ENCODE data around the gene PDLIM7.
A peak's percentile ranks its signal among the peaks of the same experiment; 100 is the strongest.

Gene PDLIM7

DNA sequence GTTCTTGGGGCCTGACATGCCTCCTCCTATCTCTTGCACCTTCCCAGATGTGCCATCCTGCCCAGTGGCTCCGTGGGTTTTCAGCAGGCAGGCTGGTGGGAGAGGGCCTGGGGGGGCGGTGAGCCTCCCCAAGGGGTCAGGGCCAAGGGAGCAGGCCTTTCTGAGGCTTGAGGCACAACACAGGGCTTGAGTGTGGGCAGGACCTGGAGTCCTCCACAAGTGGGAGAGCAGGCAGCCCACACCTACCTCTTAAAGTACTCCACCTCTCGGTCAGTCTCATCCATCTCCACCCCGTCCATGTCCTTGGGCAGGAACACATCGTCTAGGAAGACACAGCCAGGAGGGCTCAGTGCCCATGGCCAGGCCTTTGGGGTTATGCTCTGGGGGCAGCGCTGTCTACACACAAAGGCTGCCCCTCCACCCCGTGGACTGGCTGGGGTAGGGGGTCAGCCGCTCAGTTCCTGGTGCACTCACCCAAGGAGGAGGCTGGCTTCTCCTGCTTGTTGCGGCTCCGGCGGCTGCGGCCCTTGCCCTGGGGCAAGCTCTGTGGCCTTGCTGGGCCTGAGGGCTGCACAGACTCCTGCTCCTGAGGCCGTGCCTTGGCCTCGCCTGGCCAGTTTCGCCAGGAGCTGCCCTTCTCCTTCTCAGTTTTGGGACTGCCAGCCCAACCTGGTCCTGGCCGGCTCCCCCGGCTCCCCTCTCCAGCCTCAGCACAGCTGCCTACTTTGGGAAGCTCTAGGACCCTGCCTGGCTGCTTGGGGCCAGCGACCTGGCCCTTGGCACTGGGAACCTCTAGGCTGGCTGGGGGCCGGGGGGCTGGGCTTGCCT lies 26.5 kb upstream of the PDLIM7 start:
- DNase-seq = no peak

DNA sequence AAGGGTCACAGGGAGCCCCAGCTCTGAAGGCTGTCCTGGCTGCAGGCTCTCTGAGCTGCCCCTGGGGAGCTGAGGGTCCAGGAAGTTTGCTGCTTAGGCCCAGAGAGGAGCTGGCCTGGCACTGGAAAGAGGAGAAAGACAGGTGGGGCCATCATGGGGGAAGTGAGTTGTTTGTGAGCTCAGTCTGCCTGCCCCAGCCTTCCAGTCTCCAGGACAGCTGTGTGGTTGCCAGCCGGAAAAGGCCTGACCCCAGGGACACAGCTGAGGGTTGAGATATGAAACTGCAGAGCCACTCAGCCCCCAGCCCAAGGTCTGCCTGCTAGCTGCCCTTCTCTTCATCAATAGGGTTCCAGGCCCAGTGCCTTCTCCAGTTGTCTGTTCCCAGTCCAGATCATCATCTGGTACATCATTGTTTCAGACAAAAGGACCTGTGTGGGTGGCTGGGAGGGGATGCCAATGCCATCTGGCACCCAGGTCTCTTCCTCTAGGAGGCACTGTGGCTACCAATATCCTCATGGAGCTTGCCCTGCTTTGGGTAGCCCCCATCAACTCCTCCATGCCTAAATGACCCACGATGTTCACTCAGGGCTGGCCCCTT lies 23.6 kb upstream of the PDLIM7 start:
- DNase-seq = no peak

- DNase-seq = no peak
These were observed 22.9 kb upstream of the PDLIM7 start for GRCh38 chr5:177520271-177520670.

- DNase-seq = no peak
These were observed 22.2 kb upstream of the PDLIM7 start for GRCh38 chr5:177519463-177520235.

DNA sequence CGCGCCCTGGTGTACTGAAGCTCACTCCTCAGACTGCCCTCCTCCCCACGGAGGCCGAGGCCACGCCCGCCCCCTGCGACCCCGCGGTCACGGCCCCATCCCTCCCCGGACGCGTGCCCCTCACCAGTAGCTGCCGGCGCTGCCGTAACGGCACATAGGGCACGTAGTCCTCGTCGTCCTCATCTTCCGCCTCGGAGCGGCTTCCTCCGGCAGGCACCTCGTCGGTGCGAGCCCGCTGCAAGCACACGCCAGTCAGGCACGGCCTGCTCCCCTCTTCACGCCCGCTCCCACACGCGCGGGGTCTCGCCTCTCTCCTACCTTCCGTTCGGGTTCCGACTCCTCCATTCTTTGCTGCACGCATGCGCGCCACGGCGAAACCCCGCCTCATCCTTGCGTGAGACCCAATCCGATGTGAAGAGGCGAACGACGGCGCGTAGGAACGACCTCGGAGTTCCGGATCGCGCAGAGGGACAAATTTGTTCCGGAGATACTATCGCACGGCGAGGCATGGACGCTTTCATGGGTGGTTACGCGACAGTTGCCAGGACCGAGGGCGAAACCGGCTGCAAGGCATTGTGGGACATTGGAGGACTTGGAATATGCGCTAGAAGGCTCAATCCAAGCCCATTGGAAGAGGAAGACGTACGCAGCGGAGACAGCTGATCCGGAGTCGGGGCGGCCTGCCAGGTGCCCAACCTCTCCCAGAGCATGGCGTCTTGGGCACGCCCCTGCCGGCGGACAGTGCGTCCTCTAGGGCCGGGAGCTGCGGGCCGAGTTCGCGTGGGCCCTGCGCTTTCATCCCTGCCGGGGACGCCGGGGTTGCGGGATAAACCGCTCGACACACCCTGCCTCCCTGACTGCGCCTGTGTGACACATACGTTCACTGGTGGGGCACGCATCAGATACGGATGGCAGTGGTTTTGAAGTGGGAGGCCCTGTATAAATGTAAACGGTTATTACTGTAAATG lies 19.5 kb upstream of the PDLIM7 start, which contains the start of gene DDX41:
Gene DDX41, minus strand, starts transcription at position 361 of the 968 bp plus-strand sequence. Its CDS starts 16 bp downstream, at position 345.
- DNase-seq = peak; percentile 98

DNA sequence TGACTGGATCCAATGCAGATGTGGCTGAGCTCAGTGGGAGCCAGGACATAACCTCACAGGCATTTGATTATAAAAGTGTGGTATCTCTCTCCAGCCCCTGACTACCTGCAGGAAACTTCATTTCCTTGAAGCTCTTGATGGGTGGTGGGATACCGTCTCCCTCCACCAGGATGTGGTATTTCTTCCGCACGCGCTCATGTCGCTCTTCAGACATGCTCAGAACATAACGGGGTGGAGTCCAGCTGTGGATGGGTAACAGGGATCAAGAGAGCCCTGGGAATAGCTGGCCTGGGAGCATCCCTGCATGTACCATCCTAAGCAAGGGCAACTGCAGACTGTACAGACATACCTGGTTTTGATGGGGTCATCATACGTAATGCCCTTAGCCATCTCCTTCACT lies 18.2 kb upstream of the PDLIM7 start:
- DNase-seq = no peak

- no peak for DNase-seq
These were observed 17.1 kb upstream of the PDLIM7 start for GRCh38 chr5:177514541-177514940.

DNA sequence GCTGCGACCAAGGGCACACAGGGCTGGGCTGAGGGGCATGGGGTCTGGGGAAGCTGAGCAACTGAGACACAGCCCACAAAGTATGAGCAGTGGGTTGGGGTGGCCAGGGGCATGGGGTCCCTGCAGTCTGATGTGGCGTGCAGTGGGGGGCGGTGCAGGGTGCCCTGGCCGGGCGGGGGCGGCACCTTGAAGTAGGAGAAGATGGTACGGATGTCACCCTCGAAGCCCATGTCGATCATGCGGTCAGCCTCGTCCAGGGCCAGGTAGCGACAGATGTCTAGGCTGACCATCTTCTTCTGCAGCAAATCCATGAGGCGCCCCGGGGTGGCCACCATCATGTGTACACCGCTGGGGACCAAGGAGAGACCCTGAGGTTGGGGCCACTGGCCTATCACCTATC lies 16.1 kb upstream of the PDLIM7 start:
- no peak for DNase-seq

DNA sequence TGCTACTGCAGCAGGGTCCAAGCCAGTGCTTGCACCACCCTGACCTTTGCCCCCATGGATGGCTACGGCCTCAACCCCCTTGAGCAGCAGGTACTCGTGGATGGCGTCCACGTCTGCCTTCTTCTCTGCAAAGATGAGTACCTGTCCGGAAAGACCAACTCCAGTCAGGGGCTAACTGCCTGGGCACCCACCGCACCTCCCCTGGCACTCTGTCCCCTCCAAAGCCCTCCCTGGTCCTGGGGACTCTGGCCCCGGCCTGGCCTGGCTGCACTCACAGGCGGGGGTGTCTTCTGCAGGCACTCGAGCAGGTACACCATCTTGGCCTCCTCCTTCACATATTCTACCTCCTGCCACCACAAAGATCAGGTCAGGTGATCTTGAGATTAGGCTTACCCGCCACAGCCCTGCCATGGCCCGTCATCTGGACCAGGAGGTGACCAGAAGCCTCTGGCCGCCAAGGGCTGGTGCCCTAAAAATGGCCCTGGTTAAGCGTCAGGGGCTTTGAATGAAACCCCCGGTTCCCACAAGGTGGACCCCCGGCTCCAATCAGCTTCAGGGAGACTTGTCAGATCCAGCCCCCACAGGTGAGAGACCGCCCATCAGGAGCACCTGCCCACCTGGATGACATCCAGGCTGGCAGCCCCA lies 15.5 kb upstream of the PDLIM7 start:
- no peak for DNase-seq

DNA sequence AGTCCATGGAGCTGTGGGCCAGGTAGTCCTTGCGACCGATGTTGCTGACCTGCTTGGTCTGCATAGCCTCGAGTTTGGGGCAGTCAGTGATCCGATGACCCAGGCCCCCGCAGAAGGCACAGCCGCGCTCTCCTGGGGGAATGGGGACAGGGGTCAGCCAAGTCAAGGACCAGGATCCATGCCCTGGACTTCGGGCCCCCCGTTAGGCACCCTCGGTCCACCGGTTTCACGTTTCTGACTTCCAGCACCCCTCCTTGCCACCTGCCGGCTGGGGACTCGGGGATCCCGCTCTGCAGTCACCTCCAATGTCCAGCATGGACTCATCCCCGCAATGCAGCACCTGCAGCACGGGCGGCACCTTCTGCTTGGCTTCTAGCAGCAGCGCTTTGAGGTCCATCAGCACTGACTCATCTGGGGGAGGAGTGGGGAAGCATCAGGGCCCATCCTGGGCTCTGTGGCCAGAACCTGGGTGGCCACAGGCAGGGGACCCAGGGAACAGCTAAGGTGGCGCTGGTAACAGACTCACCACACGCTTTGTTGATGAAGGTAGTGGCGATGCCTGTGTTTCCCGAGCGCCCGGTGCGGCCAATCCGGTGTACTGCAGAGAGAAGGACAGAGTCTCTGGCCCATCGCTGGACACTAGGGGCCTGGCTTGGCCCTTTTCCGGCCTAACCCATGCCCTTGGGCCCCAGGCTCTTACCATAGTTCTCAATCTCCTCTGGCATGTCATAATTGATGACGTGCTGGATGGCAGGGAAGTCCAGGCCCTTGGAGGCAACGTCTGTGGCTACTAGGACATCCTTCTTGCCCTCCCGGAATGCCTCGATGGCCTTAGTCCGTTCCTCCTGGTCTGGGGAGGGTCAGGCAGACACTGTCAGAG lies 14.6 kb upstream of the PDLIM7 start:
- no peak for DNase-seq

GRCh38 chr5:177511181-177511580 lies 13.8 kb upstream of the PDLIM7 start:
- no peak for DNase-seq

GRCh38 chr5:177510567-177511053 lies 13.2 kb upstream of the PDLIM7 start:
- no peak for DNase-seq

GRCh38 chr5:177509991-177510566 lies 12.7 kb upstream of the PDLIM7 start:
- DNase-seq = no peak

- DNase-seq = no peak
These were observed 12.1 kb upstream of the PDLIM7 start, which contains the start of gene DOK3 for GRCh38 chr5:177509381-177509951. Gene DOK3 (minus strand): TSS chr5:177509826. CDS start chr5:177509540, 286 bp downstream.

DNA sequence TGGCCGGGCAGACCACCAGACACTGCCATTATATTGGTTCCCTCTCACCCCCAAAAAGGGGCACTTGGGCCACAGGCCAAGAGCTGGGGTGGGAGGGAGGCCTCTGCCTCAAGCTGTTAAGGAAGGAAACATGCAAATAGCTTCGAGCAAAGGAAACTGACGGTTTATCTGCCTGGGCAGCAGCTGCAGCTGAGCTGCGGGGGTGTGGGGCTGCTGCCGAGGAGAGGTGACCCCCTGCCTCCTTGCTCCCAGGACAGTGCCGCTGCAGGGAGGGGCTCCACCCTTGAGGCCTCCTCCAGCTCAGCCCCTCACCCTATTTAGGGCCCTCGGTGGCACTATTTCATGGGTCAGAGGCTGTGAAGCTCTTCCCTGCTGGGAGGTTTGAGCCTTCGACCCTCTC lies 11.4 kb upstream of the PDLIM7 start:
- no peak for DNase-seq

GRCh38 chr5:177508221-177508611 lies 10.8 kb upstream of the PDLIM7 start:
- DNase-seq = no peak

DNA sequence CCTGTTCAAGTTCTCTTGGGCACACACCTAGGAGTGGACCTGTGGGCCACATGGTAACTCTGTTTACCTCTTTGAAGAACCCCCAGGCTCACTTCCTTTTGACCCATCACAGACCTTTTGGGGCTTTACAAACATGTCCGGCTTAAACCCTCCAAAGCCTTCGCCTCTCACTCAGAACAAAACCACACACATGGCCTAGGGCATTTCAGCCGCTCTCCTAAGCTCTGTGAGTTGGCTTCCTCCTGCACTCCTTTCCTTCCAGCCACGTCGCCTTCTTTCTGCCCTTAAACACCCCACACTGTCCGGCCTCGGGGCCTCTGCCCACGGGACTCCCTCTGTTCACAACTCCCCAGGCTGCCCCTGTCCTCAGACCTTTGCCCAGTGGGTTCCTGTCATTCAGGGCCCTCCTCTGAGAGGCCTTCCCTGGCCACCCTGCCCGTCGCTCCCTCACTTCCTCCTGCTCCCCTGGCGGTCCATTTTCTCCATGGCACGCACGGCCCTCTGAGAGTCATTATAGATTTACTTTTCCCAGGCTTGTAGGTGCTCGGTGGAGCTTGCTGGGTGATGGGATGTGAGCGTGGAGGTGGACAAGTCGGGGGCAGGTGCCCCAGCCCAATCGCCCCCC lies 10.3 kb upstream of the PDLIM7 start:
- no peak for DNase-seq

- DNase-seq = no peak
These were observed 9.8 kb upstream of the PDLIM7 start for GRCh38 chr5:177507165-177507564.

GRCh38 chr5:177505075-177505474 lies 7.7 kb upstream of the PDLIM7 start:
- no peak for DNase-seq
